BJ (cell line): ENCODE measurements around the gene EIF3J. TPM values are rescaled to one million over a fixed set of nuclear protein-coding genes. Genes with fewer than 3 reads are reported as not detected.
"Not testable (repeated sequence)": the region's sequence is repeated elsewhere in the genome, so short reads cannot be mapped to it uniquely, and the experiment has no call there.

Experiments
- CTCF ChIA-PET: fragments of 350-600 bp; formaldehyde crosslinking; extraction: SDS; loops from one replicate; lab custom pipeline; 2021; ENCODE audit warnings: antibody characterized with exemption, inconsistent platforms; lab: Yijun Ruan, JAX
- POLR2A ChIA-PET: fragments of 300-600 bp; sonication (Branson Sonifier 250); formaldehyde crosslinking; extraction: SDS; loops from one replicate; lab custom pipeline; 2021; ENCODE audit warnings: antibody characterized with exemption; lab: Charles Lee
- DNase-seq: peaks from one replicate; pipeline ENCODE4 v3.0.0-alpha.2; 2011; ENCODE audit warnings: low read depth
- H3K27me3 ChIP-seq: 2 replicates; pipeline ENCODE4 v1.6.0; 2011; ENCODE audit warnings: low read length; ENCODE audit not compliant: control insufficient read depth, insufficient read depth
- H3K36me3 ChIP-seq: 2 replicates; pipeline ENCODE4 v1.5.1; 2011; ENCODE audit warnings: low read length; ENCODE audit not compliant: control insufficient read depth, insufficient read depth
- H3K4me3 ChIP-seq: 2 replicates; pipeline ENCODE4 v1.5.1; 2011; ENCODE audit warnings: low read depth, mild to moderate bottlenecking, control low read depth, low read length
- CTCF ChIP-seq: IDR thresholded peaks from 2 replicates; pipeline ENCODE4 v1.5.1; 2011; ENCODE audit warnings: low read depth, mild to moderate bottlenecking, control low read depth, inconsistent platforms, low read length, moderate library complexity; ENCODE audit not compliant: insufficient read depth
- polyA plus RNA-seq: library from polyadenylated mRNA; depleted of rRNA; stranded (reverse); fragments of >200 nt; gene quantifications from 2 replicates; pipeline ENCODE4 v1.2.3, GENCODE V29; 2011

EIF3J gene
- polyA plus RNA-seq, 1 experiment: 22.5 TPM

- DNase-seq: no peak
- CTCF ChIA-PET: no interaction called here
- no peaks in the 10 kb centered on the region for H3K27me3 ChIP-seq
- H3K4me3 ChIP-seq: no peak overlapping the region
- H3K36me3 ChIP-seq: peaks cover 2% of the 10 kb centered on the region
- TF ChIP-seq CTCF: no peak
- POLR2A ChIA-PET: no interaction called here
Measured at GRCh38 chr15:44519537-44519936, 17.4 kb upstream of the EIF3J start.

GRCh38 chr15:44525018-44525417, 11.9 kb upstream of the EIF3J start:
- TF ChIP-seq CTCF: no peak
- ChIA-PET POLR2A (no interaction called here), CTCF (no interaction called here)
- no peaks in the 10 kb centered on the region; the same call in none of the 2 replicates for H3K36me3 ChIP-seq
- no peak for DNase-seq
- no peak overlapping the region for H3K4me3 ChIP-seq
- no peaks in the 10 kb centered on the region for H3K27me3 ChIP-seq

GRCh38 chr15:44527241-44527640, 9.7 kb upstream of the EIF3J start:
- ChIA-PET POLR2A (no interaction called here), CTCF (no interaction called here)
- no peak for TF ChIP-seq CTCF
- Histone ChIP-seq H3K27me3 (no peaks in the 10 kb centered on the region), H3K4me3 (no peak overlapping the region), H3K36me3 (no peaks in the 10 kb centered on the region; the same call in 1 of the 2 replicates)
- DNase-seq: no peak

- no peak for DNase-seq
- Histone ChIP-seq H3K27me3 (no peaks in the 10 kb centered on the region), H3K36me3 (no peaks in the 10 kb centered on the region), H3K4me3 (no peak overlapping the region)
- no peak for TF ChIP-seq CTCF
- POLR2A ChIA-PET: no interaction called here
- CTCF ChIA-PET: no interaction called here
Measured at GRCh38 chr15:44529864-44530604, 6.9 kb upstream of the EIF3J start.

GRCh38 chr15:44530653-44531052, 6.3 kb upstream of the EIF3J start:
- ChIA-PET POLR2A (no interaction called here), CTCF (no interaction called here)
- Histone ChIP-seq H3K27me3 (no peaks in the 10 kb centered on the region), H3K36me3 (no peaks in the 10 kb centered on the region), H3K4me3 (no peak overlapping the region)
- no peak for TF ChIP-seq CTCF
- no peak for DNase-seq

- ChIA-PET POLR2A (interaction anchor here (0.6 kb wide), 1 partner anchor 1108 kb away, joined by 3 read pairs; no protein-coding TSS in a partner anchor), CTCF (interaction anchor here (0.6 kb wide), 1 partner anchor 613 kb away, joined by 4 read pairs; no protein-coding TSS in a partner anchor)
Measured at GRCh38 chr15:44532275-44532674, 4.7 kb upstream of the EIF3J start.

More at GRCh38 chr15:44532275-44532674, 4.7 kb upstream of the EIF3J start:
- H3K36me3 ChIP-seq, H3K4me3 ChIP-seq, DNase-seq, H3K27me3 ChIP-seq: not testable (repeated sequence)
